IMR-90 (cell line): ENCODE results near the gene LUC7L. TPM values are rescaled to one million over a fixed set of nuclear protein-coding genes. Genes with fewer than 3 reads are reported as not detected.

Experiments
- ATAC-seq: fragments of 200-7000 bp; cut with Tn5 transposase; 2 replicates; pipeline ENCODE4 v1.9.1; 2020; ENCODE audit warnings: low read depth, mild to moderate bottlenecking, moderate library complexity
- BruUV-seq: library from RNA; stranded (reverse); fragments of 400-500 nt; replicated peaks from 2 replicates; lab custom pipeline; 2021; lab: Mats Ljungman, UMichigan
- CTCF ChIA-PET: fragments of 300-600 bp; formaldehyde crosslinking; extraction: SDS; loops from one replicate; lab custom pipeline; 2021; ENCODE audit warnings: antibody characterized with exemption; lab: Yijun Ruan, JAX
- POLR2A ChIA-PET: fragments of 300-600 bp; sonication (Branson Sonifier 250); formaldehyde crosslinking; loops from one replicate; lab custom pipeline; 2022; ENCODE audit warnings: antibody characterized with exemption; ENCODE audit not compliant: unreplicated experiment; lab: Charles Lee
- DNase-seq: peaks from one replicate; pipeline ENCODE4 v3.0.0; 2013
- H2AFZ ChIP-seq: replicated peaks from 2 replicates; pipeline ENCODE3; 2013; ENCODE audit warnings: low read length, mild to moderate bottlenecking; ENCODE audit not compliant: poor library complexity
- H2AK5ac ChIP-seq: 2 replicates; pipeline ENCODE4 v1.6.1; 2013; ENCODE audit warnings: low read depth, low read length, inconsistent platforms
- H2AK9ac ChIP-seq: replicated peaks from 2 replicates; pipeline ENCODE3; 2013; ENCODE audit warnings: mild to moderate bottlenecking, low read depth, low read length, moderate library complexity; ENCODE audit not compliant: poor library complexity
- H2BK120ac ChIP-seq: 2 replicates; pipeline ENCODE4 v1.6.1; 2013; ENCODE audit warnings: low read depth, low read length, inconsistent platforms
- H2BK15ac ChIP-seq: 3 replicates; pipeline ENCODE4 v1.6.1; 2013; ENCODE audit warnings: low read depth, low read length, inconsistent platforms
- H2BK20ac ChIP-seq: 2 replicates; pipeline ENCODE4 v1.6.1; 2013; ENCODE audit warnings: low read depth, mild to moderate bottlenecking, inconsistent platforms, low read length, moderate library complexity
- H2BK5ac ChIP-seq: 2 replicates; pipeline ENCODE4 v1.6.1; 2013; ENCODE audit warnings: mild to moderate bottlenecking, low read depth, low read length, inconsistent platforms; ENCODE audit not compliant: poor library complexity, severe bottlenecking
- H3K14ac ChIP-seq: replicated peaks from 2 replicates; pipeline ENCODE4 v1.6.1; 2013; ENCODE audit warnings: low read depth, low read length, inconsistent platforms
- H3K18ac ChIP-seq: 2 replicates; pipeline ENCODE4 v1.6.1; 2013; ENCODE audit warnings: low read depth, low read length, control low read depth
- H3K23ac ChIP-seq: 2 replicates; pipeline ENCODE4 v1.6.1; 2013; ENCODE audit warnings: low read depth, low read length, inconsistent platforms
- H3K27ac ChIP-seq: 2 replicates; pipeline ENCODE4 v1.5.1; 2013; ENCODE audit warnings: mild to moderate bottlenecking, control low read depth, low read length; ENCODE audit not compliant: insufficient read depth
- H3K27me3 ChIP-seq: 2 replicates; pipeline ENCODE4 v1.6.1; 2013; ENCODE audit warnings: low read length; ENCODE audit not compliant: control insufficient read depth, insufficient read depth
- H3K36me3 ChIP-seq: 2 replicates; pipeline ENCODE4 v1.6.1; 2013; ENCODE audit warnings: low read length, mixed read lengths; ENCODE audit not compliant: control insufficient read depth, insufficient read depth
- H3K4ac ChIP-seq: 2 replicates; pipeline ENCODE4 v1.6.1; 2013; ENCODE audit warnings: low read depth, low read length, inconsistent platforms
- H3K4me1 ChIP-seq: 2 replicates; pipeline ENCODE4 v1.6.1; 2013; ENCODE audit warnings: low read length, mixed read lengths; ENCODE audit not compliant: control insufficient read depth, insufficient read depth
- H3K4me2 ChIP-seq: 2 replicates; pipeline ENCODE4 v1.6.1; 2013; ENCODE audit warnings: low read depth, mild to moderate bottlenecking, control low read depth, low read length, moderate library complexity
- H3K4me3 ChIP-seq: 2 replicates; pipeline ENCODE4 v1.5.1; 2013; ENCODE audit warnings: low read depth, mild to moderate bottlenecking, control low read depth, low read length, moderate library complexity; ENCODE audit not compliant: insufficient read depth
- H3K56ac ChIP-seq: 2 replicates; pipeline ENCODE4 v1.6.1; 2013; ENCODE audit warnings: low read length, inconsistent platforms; ENCODE audit not compliant: insufficient read depth; ENCODE audit errors: extremely low read depth
- H3K79me1 ChIP-seq, 2 experiments: 2 replicates each; pipeline ENCODE4 v1.6.1; 2013; ENCODE audit warnings: low read length in 2 of 2, inconsistent platforms in 1 of 2, low read depth in 1 of 2
- H3K9ac ChIP-seq: 2 replicates; pipeline ENCODE4 v1.6.1; 2013; ENCODE audit warnings: low read depth, low read length, control low read depth
- H3K9me1 ChIP-seq: 2 replicates; pipeline ENCODE4 v1.6.1; 2013; ENCODE audit warnings: low read length, inconsistent platforms; ENCODE audit not compliant: insufficient read depth
- H3K9me3 ChIP-seq: 2 replicates; pipeline ENCODE4 v1.6.1; 2013; ENCODE audit warnings: low read length; ENCODE audit not compliant: control insufficient read depth, insufficient read depth
- H4K20me1 ChIP-seq: 2 replicates; pipeline ENCODE4 v1.6.1; 2013; ENCODE audit warnings: low read length, inconsistent platforms; ENCODE audit not compliant: insufficient read depth
- H4K5ac ChIP-seq: 2 replicates; pipeline ENCODE4 v1.6.1; 2013; ENCODE audit warnings: mild to moderate bottlenecking, low read depth, low read length, control low read depth
- H4K8ac ChIP-seq, 2 experiments: 2 replicates each; pipeline ENCODE4 v1.6.1; 2013; ENCODE audit warnings: low read depth in 2 of 2, low read length in 2 of 2, control low read depth in 1 of 2, inconsistent platforms in 1 of 2
- H4K91ac ChIP-seq: 2 replicates; pipeline ENCODE4 v1.6.1; 2013; ENCODE audit warnings: low read depth, low read length, inconsistent platforms; ENCODE audit not compliant: insufficient read depth
- BHLHE40 ChIP-seq: fragments of 150-350 bp; IDR thresholded peaks from 2 replicates; pipeline ENCODE4 v1.6.1; 2016; ENCODE audit warnings: mild to moderate bottlenecking, low read depth, low read length
- CEBPB ChIP-seq: IDR thresholded peaks from 2 replicates; pipeline ENCODE4 v1.6.1; 2012; ENCODE audit warnings: low read depth, low read length, improper control_type of control experiment
- CHD1 ChIP-seq: IDR thresholded peaks from 2 replicates; pipeline ENCODE4 v1.6.1; 2012; ENCODE audit warnings: low read depth, low read length, improper control_type of control experiment
- CTCF ChIP-seq: conservative IDR thresholded peaks from 2 replicates; pipeline ENCODE4 v1.5.1; 2012; ENCODE audit warnings: mild to moderate bottlenecking, low read depth, low read length, improper control_type of control experiment
- FOS ChIP-seq: fragments of 150-350 bp; IDR thresholded peaks from 2 replicates; pipeline ENCODE4 v1.6.1; 2016; ENCODE audit warnings: low read depth, low read length
- MAFK ChIP-seq: IDR thresholded peaks from 2 replicates; pipeline ENCODE4 v1.6.1; 2012; ENCODE audit warnings: low read depth, low read length, improper control_type of control experiment
- MAZ ChIP-seq: IDR thresholded peaks from 2 replicates; pipeline ENCODE4 v1.6.1; 2012; ENCODE audit warnings: low read depth, mild to moderate bottlenecking, low read length, improper control_type of control experiment, moderate library complexity, borderline replicate concordance
- MXI1 ChIP-seq: IDR thresholded peaks from 2 replicates; pipeline ENCODE4 v1.6.1; 2012; ENCODE audit warnings: low read depth, mild to moderate bottlenecking, low read length, moderate library complexity, borderline replicate concordance
- NFE2L2 ChIP-seq: fragments of 150-350 bp; IDR thresholded peaks from 2 replicates; pipeline ENCODE4 v1.6.1; 2016; ENCODE audit warnings: low read depth, mild to moderate bottlenecking, low read length
- POLR2A ChIP-seq: IDR thresholded peaks from 2 replicates; pipeline ENCODE4 v1.6.1; 2012; ENCODE audit warnings: mild to moderate bottlenecking, low read depth, low read length
- RAD21 ChIP-seq: IDR thresholded peaks from 2 replicates; pipeline ENCODE4 v1.6.1; 2012; ENCODE audit warnings: low read length, improper control_type of control experiment
- RCOR1 ChIP-seq: IDR thresholded peaks from 2 replicates; pipeline ENCODE4 v1.6.1; 2012; ENCODE audit warnings: mild to moderate bottlenecking, low read length, improper control_type of control experiment; ENCODE audit not compliant: insufficient replicate concordance
- RFX5 ChIP-seq: IDR thresholded peaks from 2 replicates; pipeline ENCODE4 v1.8.0; 2012; ENCODE audit warnings: low read depth, mild to moderate bottlenecking, low read length, moderate library complexity
- SMC3 ChIP-seq: fragments of 150-350 bp; IDR thresholded peaks from 2 replicates; pipeline ENCODE4 v1.6.1; 2016; ENCODE audit warnings: low read depth, mild to moderate bottlenecking, antibody characterized with exemption, low read length, moderate library complexity
- WGBS, 2 experiments: methylation state at CpG; one replicate each; pipeline versions ENCODE4 v1.1.5 to v1.1.7; 2013; ENCODE audit warnings: missing lambda C conversion rate in 2 of 2; ENCODE audit not compliant: insufficient read length in 1 of 2; ENCODE audit errors: extremely low coverage in 2 of 2; 5-methylcytosine and 5-hydroxymethylcytosine counted together
- dilution Hi-C: fragments of 300-500 bp; cut with HindIII; formaldehyde crosslinking; loops from one replicate; pipeline ENCODE4 v1.14.3; 2018; ENCODE audit warnings: low sequenced_read_pairs; ENCODE audit not compliant: unreplicated experiment
- in situ Hi-C: fragments of 300-500 bp; cut with MboI; formaldehyde crosslinking; loops from 3 replicates; pipeline ENCODE4 v1.14.3; 2019; ENCODE audit warnings: low sequenced_read_pairs, inconsistent platforms, mixed read lengths
- intact Hi-C: fragments of 100-400 bp; cut with micrococcal nuclease; formaldehyde crosslinking; loops from 2 replicates; pipeline ENCODE4 v1.10.0; 2022
- polyA plus RNA-seq, 3 experiments: library from polyadenylated mRNA; depleted of rRNA; stranded (reverse); fragments of >200 nt; gene quantifications; 2 replicates each; pipeline ENCODE4 v1.2.3, GENCODE V29; 2012; ENCODE audit warnings: low replicate concordance in 1 of 3
- total RNA-seq: library from RNA; depleted of rRNA; stranded (reverse); fragments of >200 nt; gene quantifications from 2 replicates; pipeline ENCODE4 v1.2.3, GENCODE V29; 2012
- TF ChIP-seq, protein P1 (sequence below): fragments of 150-350 bp; IDR thresholded peaks from 2 replicates; pipeline ENCODE4 v1.6.1; 2016; ENCODE audit warnings: low read depth, mild to moderate bottlenecking, low read length, moderate library complexity, borderline replicate concordance

LUC7L gene
- total and polyA plus RNA-seq, 2 of the 4 experiments (the other 2 are of a cell fraction): 21.5 to 55.6 TPM

GRCh38 chr16:265002-265529 is 35.8 kb upstream of the LUC7L start (continued):
- TF ChIP-seq RAD21: no peak
- no peak for TF ChIP-seq RFX5

DNA sequence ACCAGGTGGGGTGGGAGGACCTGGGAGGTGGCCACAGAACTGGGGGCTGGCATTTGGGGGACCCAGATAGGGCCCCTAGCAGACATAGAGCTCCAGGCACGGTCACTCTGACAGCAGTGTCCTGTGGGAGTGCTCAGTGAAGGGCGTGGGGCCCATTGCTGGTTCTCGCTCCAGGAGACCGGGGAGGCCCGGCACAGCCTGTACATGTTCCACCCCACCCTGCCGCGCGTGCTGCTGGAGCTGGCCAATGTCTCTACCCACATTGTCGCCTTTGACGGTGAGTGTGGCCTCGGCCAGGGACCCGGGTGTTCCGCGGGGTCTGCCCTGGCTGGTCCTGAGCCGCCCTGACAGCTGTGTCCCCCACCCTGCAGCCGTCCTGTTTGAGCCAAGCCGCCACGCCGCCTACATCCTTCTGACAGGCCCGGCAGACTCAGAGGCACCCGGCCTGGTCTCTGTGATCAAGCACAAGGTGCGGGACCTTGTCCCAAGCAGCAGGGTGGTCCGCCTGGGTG is 35.2 kb upstream of the LUC7L start:
- Histone ChIP-seq H2BK120ac (no peak overlapping the region), H2AK9ac (no peak overlapping the region), H3K27ac (no peak overlapping the region), H4K5ac (no peak overlapping the region), H3K4me3 (no peak overlapping the region), H2AFZ (no peak overlapping the region), H2BK15ac (no peak overlapping the region), H3K4me2 (no peak overlapping the region), H2BK20ac (no peak overlapping the region), H3K9ac (no peak overlapping the region), H3K23ac (no peak overlapping the region), H4K8ac (no peak overlapping the region), H4K20me1 (no peaks in the 10 kb centered on the region), H3K18ac (no peak overlapping the region), H3K4me1 (no peaks in the 10 kb centered on the region), H3K79me1 (no peaks in the 10 kb centered on the region), H2AK5ac (no peak overlapping the region), H4K91ac (no peak overlapping the region), H3K9me1 (peaks cover 3% of the 10 kb centered on the region), H3K27me3 (no peaks in the 10 kb centered on the region), H3K4ac (no peak overlapping the region), H2BK5ac (no peak overlapping the region), H3K36me3 (peaks cover 36% of the 10 kb centered on the region), H3K56ac (no peak overlapping the region), H3K14ac (no peak overlapping the region), H3K9me3 (no peaks in the 10 kb centered on the region)
- CTCF ChIA-PET: no interaction called here
- in situ Hi-C loops (no loop called here), dilution Hi-C loops (no loop called here), intact Hi-C loops (no loop called here)
- BruUV-seq: no TSS peak
- POLR2A ChIA-PET: no interaction called here
- DNase-seq: no peak
- ATAC-seq: no peak
- 93% methylated on average over 15 of the region's 23 CpGs; no CpG with 5 or more reads in 1 of the 2 experiments for WGBS, 2 experiments
- TF ChIP-seq RFX5 (no peak), MAFK (no peak), NFE2L2 (no peak), RCOR1 (no peak), MXI1 (no peak), SMC3 (no peak), RAD21 (no peak), CEBPB (no peak), MAZ (no peak), CHD1 (no peak), FOS (no peak), BHLHE40 (no peak), POLR2A (no peak), CTCF (no peak)
- TF ChIP-seq, protein P1, sequence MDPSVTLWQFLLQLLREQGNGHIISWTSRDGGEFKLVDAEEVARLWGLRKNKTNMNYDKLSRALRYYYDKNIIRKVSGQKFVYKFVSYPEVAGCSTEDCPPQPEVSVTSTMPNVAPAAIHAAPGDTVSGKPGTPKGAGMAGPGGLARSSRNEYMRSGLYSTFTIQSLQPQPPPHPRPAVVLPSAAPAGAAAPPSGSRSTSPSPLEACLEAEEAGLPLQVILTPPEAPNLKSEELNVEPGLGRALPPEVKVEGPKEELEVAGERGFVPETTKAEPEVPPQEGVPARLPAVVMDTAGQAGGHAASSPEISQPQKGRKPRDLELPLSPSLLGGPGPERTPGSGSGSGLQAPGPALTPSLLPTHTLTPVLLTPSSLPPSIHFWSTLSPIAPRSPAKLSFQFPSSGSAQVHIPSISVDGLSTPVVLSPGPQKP: no peak
